ENCODE data around the gene SIPA1L3.

SIPA1L3 gene

GRCh38 chr19:38035515-38036495 is 128.8 kb downstream of the SIPA1L3 start:
- DNase-seq (ENCODE audit: low read depth in 2 of 2), result peak; percentile 40 to 58
- H3K4me3 ChIP-seq (replicated peaks in 1 of 2; ENCODE audit: low read depth in 2 of 2, low read length in 2 of 2), result no peak overlapping the region
- no peak for TF ChIP-seq CTCF (IDR thresholded peaks at IDR 0.05; ENCODE audit: low read depth, low read length)

GRCh38 chr19:38036707-38037611 is 130.0 kb downstream of the SIPA1L3 start:
- H3K4me3 ChIP-seq (replicated peaks in 1 of 2; ENCODE audit: low read depth in 2 of 2, low read length in 2 of 2), result no peak overlapping the region
- DNase-seq (ENCODE audit: low read depth in 2 of 2), result no peak
- no peak for TF ChIP-seq CTCF (IDR thresholded peaks at IDR 0.05; ENCODE audit: low read depth, low read length)

GRCh38 chr19:38039966-38040365 is 133.0 kb downstream of the SIPA1L3 start:
- H3K4me3 ChIP-seq (replicated peaks in 1 of 2; ENCODE audit: low read depth in 2 of 2, low read length in 2 of 2), result no peak overlapping the region
- no peak for TF ChIP-seq CTCF (IDR thresholded peaks at IDR 0.05; ENCODE audit: low read depth, low read length)
- peak; percentile 50 to 97 for DNase-seq (ENCODE audit: low read depth in 2 of 2)

GRCh38 chr19:38042132-38042531 is 135.1 kb downstream of the SIPA1L3 start:
- TF ChIP-seq CTCF (IDR thresholded peaks at IDR 0.05; ENCODE audit: low read depth, low read length), result no peak
- DNase-seq (ENCODE audit: low read depth in 2 of 2), result no peak
- no peak overlapping the region for H3K4me3 ChIP-seq (replicated peaks in 1 of 2; ENCODE audit: low read depth in 2 of 2, low read length in 2 of 2)

GRCh38 chr19:38043649-38044144 is 136.7 kb downstream of the SIPA1L3 start:
- no peak overlapping the region for H3K4me3 ChIP-seq (replicated peaks in 1 of 2; ENCODE audit: low read depth in 2 of 2, low read length in 2 of 2)
- no peak for TF ChIP-seq CTCF (IDR thresholded peaks at IDR 0.05; ENCODE audit: low read depth, low read length)
- no peak for DNase-seq (ENCODE audit: low read depth in 2 of 2)

- TF ChIP-seq CTCF (IDR thresholded peaks at IDR 0.05; ENCODE audit: low read depth, low read length), result peak; percentile 5
- no peak overlapping the region for H3K4me3 ChIP-seq (replicated peaks in 1 of 2; ENCODE audit: low read depth in 2 of 2, low read length in 2 of 2)
- DNase-seq (ENCODE audit: low read depth in 2 of 2), result peak; percentile 39 to 63
Observed at GRCh38 chr19:38044267-38045111, 137.5 kb downstream of the SIPA1L3 start.

Measured in cardiac fibroblast (primary cell).